ENCODE results near the gene TCF4. TPM values are rescaled to one million over a fixed set of nuclear protein-coding genes. Genes with fewer than 3 reads are reported as not detected.

Gene TCF4
- total RNA-seq, 2 donors from 2014 or later: 57.7 to 66.3 TPM

DNA sequence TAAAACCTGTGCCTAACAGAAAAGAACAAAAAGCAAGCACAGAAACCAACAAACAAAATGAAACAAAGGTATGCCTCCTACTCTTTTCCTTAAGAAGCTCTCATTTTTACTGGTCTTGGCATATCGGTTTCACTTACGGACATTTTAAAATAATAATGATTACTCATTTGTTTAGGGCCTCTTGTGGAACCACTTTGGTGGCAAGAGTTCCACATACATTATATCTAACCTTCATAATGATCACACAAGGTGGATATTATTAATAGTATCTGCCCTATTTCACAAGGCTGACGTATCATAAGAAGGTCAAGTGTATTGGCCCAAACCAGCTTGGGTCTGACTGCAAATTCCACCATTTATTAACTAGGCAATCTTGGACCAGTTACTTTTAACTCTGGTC is 304.7 kb downstream of the TCF4 start:
- no peaks in the 10 kb centered on the region for H3K9me3 ChIP-seq
- H3K4me1 ChIP-seq: peaks cover 0 to 33% of the 10 kb centered on the region in 2 donors
- TF ChIP-seq, protein P1, sequence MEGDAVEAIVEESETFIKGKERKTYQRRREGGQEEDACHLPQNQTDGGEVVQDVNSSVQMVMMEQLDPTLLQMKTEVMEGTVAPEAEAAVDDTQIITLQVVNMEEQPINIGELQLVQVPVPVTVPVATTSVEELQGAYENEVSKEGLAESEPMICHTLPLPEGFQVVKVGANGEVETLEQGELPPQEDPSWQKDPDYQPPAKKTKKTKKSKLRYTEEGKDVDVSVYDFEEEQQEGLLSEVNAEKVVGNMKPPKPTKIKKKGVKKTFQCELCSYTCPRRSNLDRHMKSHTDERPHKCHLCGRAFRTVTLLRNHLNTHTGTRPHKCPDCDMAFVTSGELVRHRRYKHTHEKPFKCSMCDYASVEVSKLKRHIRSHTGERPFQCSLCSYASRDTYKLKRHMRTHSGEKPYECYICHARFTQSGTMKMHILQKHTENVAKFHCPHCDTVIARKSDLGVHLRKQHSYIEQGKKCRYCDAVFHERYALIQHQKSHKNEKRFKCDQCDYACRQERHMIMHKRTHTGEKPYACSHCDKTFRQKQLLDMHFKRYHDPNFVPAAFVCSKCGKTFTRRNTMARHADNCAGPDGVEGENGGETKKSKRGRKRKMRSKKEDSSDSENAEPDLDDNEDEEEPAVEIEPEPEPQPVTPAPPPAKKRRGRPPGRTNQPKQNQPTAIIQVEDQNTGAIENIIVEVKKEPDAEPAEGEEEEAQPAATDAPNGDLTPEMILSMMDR (IDR thresholded peaks at IDR 0.05): no peak
- no peak overlapping the region for H3K4me3 ChIP-seq
- DNase-seq (ENCODE audit: low spot score): no peak
- no peaks in the 10 kb centered on the region for H3K27me3 ChIP-seq
- no peak overlapping the region for H3K27ac ChIP-seq
- H3K36me3 ChIP-seq: peaks cover 5% of the 10 kb centered on the region

DNA sequence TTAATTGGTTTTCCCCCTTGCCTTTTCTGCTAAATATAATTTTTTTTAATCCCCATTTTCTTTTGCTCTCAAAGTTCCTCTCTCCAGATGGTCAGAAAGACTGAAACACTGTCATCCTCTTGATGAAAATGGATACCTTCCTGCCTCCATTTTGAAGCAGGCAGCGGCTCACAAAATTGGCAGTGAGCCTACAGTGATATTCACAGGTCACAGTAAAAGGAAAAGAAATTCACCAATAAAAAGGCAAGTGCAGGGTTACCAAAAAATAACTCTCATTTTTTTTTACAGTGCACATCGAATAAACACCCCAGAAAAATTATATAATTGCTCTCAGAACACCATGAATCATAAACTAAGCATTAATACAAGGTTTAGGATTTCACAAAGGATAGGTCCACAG is 307.5 kb downstream of the TCF4 start:
- Histone ChIP-seq H3K9me3 (no peaks in the 10 kb centered on the region), H3K4me3 (no peak overlapping the region), H3K27ac (peak overlapping the region in 1 of 2 donors; percentile 15), H3K4me1 (peaks cover 0 to 24% of the 10 kb centered on the region in 2 donors), H3K36me3 (peaks cover 14% of the 10 kb centered on the region), H3K27me3 (no peaks in the 10 kb centered on the region)
- TF ChIP-seq, protein P1 (IDR thresholded peaks at IDR 0.05): no peak
- DNase-seq (ENCODE audit: low spot score): no peak

DNA sequence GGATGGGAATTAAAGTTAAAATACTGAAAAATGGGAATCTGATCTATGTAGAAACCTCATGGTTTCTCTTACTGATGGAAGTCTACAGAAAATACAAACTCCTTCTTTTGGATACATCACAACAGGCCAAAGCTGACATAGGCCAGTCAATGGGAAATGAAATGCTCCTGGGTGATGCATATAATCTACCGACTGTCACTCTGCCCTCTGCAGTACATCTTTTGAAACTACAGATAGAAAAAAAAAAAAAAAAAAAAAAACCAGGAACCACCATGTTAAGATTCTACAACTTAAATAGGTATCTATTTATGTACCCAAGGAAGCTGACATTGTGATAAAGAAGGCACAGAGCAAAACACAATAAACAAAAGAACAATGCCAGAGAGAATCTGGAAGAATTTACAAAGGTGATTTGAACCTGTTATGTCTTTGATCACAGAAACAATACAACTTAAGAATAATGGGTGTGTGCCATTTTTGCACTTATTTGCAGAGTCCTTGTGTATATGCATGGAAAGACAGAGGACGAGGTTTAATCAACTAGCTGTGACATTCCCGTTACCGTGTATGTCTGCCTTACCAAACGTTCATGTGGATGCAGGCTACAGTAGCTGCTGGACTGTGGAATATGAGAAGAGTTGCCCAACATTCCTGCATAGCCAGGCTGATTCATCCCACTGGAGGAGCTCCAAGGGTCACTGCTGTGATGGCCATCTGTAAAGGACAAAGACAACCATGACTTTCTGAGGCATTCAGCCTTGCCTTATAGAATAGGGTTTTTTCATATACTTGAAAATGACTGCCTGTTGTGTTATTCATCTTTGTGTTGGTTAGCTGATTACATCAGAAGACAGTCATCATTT is 312.7 kb downstream of the TCF4 start:
- DNase-seq (ENCODE audit: low spot score): peak; percentile 71
- peaks cover 30% of the 10 kb centered on the region for H3K36me3 ChIP-seq
- H3K4me3 ChIP-seq: no peak overlapping the region

DNA sequence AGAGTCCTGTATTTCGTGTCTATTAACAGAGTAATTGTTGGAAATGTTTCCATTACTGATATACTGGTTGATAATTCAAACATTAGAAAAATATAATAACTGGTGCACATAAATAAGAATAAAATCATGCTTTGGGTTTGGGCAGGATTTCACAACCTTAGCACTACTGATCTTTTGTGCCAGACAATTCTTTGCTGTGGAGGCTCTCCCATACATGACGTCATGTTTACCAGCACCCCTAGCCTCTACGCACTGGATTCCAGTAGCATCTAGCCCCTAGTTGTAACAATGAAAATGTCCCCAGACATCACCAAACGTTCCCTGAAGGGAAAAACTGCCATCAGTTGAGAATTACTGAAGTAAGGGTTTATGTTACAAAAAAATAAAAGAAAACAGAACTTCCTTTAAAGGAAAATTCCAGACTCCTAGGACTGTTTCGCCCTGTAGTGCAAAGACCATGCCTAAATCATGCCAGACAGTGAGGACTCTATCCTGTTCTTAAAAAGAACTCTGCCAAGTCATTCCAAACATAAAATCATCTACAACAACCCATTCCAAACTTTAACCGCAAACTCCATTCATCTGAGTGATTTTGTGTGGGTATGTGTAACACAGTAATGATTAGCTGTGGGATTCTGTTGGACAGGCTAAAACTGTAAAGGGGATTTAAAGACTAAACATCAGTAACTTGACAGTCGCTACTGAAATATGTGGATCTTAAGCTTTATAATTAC is 315.3 kb downstream of the TCF4 start:
- H3K27ac ChIP-seq: peak overlapping the region; percentile 29 to 59
- peaks cover 0 to 18% of the 10 kb centered on the region in 2 donors for H3K4me1 ChIP-seq
- peak; percentile 63 for DNase-seq (ENCODE audit: low spot score)
- no peaks in the 10 kb centered on the region for H3K27me3 ChIP-seq
- H3K9me3 ChIP-seq: no peaks in the 10 kb centered on the region
- peaks cover 34% of the 10 kb centered on the region for H3K36me3 ChIP-seq
- H3K4me3 ChIP-seq: no peak overlapping the region
- TF ChIP-seq, protein P1 (IDR thresholded peaks at IDR 0.05): no peak

More for the DNA sequence above, 312.7 kb downstream of the TCF4 start:
- Histone ChIP-seq H3K27me3 (no peaks in the 10 kb centered on the region), H3K9me3 (no peaks in the 10 kb centered on the region), H3K4me1 (peaks cover 0 to 8% of the 10 kb centered on the region in 2 donors), H3K27ac (no peak overlapping the region)
- TF ChIP-seq, protein P1 (IDR thresholded peaks at IDR 0.05): no peak

DNA sequence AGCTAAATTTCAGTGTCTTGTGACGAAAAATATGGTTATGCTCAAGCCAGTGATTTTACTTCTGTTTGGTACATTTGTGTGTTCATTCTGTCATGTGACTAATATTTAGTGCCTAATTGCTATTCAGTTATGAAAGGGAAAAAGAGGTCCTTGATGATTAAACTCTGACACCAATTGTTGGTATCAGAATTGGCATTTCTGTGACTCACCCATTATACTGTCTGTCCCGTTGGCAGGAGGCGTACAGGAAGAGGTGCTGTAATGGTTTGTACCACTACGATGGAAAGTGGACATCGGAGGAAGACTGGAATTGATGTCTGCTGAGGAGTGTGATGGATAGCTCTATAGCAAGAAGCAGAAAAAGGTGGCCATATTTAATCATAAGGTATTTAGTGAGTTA is 318.4 kb downstream of the TCF4 start:
- Histone ChIP-seq H3K27ac (no peak overlapping the region), H3K27me3 (no peaks in the 10 kb centered on the region), H3K9me3 (no peaks in the 10 kb centered on the region), H3K4me3 (no peak overlapping the region), H3K36me3 (peaks cover 24% of the 10 kb centered on the region), H3K4me1 (peaks cover 0 to 32% of the 10 kb centered on the region in 2 donors)
- DNase-seq (ENCODE audit: low spot score): no peak
- TF ChIP-seq, protein P1 (IDR thresholded peaks at IDR 0.05): no peak

All from right atrium auricular region (tissue), 2 donors.